ENCODE measurements around the gene GTF2IRD2.
"Not testable (repeated sequence)": the region's sequence is repeated elsewhere in the genome, so short reads cannot be mapped to it uniquely, and the experiment has no call there.

The GTF2IRD2 gene

DNA sequence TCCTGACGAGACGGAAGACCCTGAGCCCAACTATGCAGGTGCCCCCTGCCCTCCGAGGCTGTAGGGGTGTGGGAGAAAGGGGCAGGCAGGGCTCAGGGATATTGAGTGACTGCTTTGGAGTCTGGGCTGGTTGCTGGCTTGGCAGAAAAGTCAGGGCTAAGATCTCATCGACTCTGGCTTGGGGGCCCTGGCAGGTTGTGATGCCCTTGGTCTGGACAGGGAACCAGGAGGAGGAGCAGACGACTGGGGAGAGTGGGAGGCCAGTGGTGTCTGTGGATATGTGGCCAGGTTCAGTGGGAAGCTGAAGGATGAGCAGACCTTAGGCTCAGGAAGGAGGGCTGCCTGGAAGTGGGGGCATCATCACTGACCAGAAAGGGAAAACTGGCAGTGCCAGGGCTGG, 67.8 kb downstream of the GTF2IRD2 start:
- not testable (repeated sequence) for DNase-seq

DNA sequence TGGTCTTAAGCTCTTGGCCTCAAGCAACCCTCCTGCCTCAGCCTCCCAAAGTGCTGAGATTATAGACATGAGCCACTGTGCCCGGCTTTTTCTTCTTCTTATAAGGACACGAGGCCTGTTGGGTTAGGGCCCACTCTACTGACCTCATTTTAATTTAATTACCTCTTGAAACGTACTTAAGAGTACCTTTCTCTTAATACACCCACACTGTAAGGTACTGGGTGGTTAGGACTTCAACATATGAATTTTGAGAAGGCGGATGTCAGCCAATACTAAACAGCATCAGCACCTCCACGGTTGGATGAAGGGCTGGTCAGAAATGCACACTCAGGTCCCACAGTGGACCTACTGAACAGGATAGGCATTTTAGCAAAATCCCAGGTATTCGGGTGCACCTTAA, 69.7 kb downstream of the GTF2IRD2 start:
- not testable (repeated sequence) for DNase-seq

DNA sequence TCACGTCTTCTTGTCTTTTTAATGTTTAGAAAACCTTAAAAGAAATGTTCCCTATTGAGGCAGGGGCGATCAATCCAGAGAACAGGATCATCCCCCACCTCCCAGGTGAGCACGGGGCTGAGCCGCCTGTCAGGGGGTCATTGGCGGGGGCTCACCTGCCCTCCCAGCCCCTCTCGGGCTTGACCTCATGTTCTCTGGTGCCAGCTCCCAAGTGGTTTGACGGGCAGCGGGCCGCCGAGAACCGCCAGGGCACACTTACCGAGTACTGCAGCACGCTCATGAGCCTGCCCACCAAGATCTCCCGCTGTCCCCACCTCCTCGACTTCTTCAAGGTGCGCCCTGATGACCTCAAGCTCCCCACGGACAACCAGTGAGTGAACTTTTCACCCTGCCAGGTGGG, 72.4 kb downstream of the GTF2IRD2 start:
- DNase-seq, result not testable (repeated sequence)

DNA sequence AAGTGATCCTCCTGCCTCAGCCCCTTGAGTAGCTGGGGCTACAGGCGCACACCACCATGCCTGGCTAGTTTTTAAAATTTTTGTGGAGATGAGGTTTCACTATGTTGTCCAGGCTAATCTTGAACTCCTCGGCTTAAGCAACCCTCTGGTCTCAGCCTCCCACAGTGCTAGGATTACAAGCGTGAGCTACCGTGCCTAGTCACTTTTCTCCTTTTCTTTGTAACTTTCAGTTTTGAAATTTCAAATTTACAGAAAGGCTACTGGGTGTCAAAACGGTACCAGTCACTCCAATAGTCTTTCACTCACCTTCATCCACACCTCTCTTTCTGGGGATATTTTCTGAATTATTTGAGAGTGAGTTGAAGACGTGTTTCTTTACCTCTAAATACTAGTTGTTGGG, 76.3 kb downstream of the GTF2IRD2 start:
- not testable (repeated sequence) for DNase-seq

DNA sequence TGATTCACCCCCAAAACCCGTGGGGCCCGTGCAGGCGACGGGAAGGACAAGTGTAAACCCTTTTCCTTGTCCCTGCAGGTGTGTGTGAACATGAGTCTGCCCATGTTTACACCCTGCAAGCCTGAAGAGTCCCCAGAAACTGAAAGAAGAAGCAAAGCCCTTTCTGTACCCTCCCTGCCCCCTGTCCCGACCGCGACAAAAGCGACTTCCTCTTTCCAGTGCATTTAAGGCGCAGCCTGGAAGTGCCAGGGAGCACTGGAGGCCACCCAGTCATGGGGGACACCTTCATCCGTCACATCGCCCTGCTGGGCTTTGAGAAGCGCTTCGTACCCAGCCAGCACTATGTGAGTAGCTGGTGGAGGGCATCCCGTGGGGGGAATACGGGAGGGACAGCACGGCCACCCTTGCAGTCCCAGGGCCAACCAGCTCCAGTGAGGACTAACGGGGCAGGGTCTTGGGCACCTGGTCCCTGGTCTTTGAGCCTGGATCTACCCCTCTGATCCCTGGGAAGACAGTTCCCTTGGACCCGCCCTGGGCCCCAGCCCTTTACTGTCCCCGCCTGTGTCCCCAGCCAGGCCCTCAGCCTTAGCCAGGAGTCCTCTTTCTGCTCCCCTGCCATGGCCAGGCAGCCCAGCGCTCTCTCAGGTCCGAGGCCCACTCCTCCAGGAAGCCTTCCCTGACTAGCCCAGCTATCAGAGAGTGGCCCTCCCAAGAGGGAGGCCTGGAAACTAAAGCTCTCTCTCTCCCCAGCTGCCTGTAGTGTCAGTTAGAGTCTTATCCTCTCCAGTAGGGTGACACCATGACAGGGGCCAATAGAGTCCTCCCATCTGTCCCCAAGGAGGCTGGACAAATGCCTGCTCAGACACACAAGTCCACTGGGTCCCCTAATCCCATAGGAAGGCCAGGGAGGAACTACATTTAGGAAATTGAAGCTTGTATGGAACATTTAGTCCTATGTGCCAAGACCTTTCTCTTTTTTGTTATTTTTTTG, 77.3 kb downstream of the GTF2IRD2 start, which contains the start of gene NCF1:
Gene NCF1, plus strand, starts transcription at position 252 of the 991 bp plus-strand sequence. Its CDS starts 21 bp downstream, at position 273.
- DNase-seq, result not testable (repeated sequence)

DNA sequence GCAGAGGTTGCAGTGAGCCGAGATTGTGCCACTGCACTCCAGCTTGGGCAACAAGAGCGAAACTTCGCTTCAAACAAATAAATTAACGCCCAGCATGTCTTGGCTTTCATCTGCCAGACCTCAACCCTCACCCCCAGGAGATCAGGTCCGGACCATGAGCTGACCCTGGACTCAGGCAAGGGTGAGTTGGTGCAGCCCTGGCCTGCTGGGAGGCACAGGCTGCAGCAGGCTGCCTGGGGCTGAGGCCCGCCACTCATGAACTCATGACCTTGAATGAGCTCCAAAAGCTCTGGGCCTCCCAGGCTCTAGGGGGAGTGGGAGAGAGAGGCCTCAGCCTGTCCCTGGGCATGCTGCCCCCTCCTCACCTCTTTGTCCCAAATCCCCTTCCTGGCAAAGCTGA, 79.3 kb downstream of the GTF2IRD2 start:
- not testable (repeated sequence) for DNase-seq

DNA sequence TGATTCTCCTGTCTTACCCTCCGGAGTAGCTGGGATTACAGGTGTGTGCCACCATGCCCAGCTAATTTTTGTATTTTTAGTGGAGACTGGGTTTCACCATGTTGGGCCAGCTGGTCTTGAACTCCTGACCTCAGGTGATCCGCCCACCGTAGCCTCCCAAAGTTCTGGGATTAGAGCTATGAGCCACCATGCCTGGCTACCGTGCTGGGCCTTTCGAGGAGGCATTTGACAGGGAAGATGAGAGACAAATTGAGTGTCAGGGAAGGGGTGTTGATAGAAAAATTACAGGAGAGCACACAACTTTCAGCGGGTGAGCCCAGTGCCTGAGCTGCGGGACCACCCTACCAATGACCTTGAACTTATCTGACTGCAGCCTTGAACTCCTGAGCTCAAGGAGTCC, 81.3 kb downstream of the GTF2IRD2 start:
- DNase-seq, result not testable (repeated sequence)

DNA sequence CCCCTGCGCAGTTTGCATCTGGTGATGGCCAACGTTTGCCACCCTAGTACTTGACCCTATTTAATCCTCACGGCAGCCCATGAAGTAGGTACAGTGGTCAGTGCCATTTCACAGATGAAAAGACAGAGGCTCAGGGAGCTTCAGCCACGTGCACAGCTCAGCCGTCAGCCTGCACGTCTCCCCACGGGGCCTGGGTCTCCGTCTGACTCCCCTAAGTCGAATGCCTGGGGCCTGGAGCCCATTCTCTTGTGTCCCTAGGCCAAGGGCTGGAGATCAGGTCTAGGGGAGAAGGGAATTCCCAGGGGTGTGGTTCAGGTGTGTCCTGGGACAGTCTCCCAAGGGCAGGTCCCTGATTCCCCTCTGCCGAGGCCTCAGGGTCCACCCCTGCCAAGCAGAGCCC, 84.4 kb downstream of the GTF2IRD2 start:
- not testable (repeated sequence) for DNase-seq

DNA sequence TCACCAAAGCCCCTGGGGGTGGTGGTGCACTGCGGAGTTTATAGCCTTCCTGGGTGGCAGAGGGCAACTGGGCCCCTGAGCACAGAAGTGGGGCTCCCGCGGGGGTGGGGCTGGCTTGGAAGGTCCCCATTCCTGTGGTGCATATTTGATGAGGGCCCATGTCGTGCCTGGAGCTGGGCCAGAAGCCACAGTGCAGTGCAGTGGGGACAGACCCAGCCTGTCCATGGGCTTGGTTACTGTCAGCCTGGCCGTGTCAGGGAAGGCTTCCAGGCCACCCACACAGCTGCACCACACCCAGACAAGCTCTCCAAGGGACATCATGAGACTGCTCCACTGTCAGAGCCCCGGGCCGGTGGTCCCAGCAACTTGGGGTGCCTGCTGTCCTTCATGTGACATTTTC, 84.9 kb downstream of the GTF2IRD2 start:
- DNase-seq, result not testable (repeated sequence)

DNA sequence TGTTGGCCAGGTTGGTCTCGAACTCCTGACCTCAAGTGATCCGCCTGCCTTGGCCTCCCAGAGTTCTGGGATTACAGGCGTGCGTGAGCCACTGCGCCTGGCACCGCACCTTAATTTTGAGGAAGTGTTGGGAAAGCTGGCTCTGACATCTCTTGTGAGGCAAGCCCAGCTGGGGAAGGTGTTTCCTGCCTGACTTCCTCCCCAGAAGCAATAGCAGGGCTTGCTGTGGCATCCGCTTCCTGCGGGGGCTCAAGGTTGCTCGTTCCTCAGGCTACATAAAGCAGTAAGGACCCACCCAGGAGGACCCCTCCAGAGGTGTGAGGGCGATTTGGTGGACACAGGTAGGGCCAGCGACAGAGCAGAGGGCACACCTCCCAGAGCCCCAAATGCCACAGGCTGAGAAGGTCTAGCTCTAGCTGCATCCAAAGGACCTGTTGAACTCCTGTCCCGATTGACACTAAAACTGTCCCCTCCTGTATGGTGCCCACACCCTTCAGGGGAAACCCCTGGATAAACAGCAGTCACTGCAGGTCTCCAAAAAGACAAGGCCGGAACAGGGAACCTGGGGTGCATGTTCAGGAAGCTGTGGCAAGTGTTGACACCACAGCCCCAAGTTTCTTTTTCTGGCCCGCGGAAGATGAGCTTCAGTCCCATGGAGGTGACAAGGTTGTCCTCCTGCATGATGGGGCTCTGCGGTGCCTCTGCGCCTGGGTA, 86.0 kb downstream of the GTF2IRD2 start:
- DNase-seq, result not testable (repeated sequence)

DNA sequence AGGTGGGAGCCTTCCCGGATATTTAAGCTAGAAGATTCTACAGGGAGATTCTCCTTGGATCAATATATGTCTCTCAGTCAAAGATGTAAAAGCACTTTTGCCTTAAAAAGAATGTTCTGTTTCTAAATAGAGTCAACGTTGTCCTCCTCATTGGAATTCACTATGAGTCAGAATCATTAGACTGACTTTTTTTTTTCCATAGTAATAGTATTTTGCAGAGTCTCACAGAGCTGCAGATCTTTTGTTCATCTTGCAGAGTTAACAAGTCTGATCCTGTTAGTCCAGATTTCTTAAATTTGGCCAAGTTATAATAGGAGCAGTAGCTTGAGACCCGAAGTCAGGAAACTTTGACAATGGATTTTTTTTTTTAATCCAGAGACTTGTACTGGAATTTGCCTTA, 92.4 kb downstream of the GTF2IRD2 start:
- not testable (repeated sequence) for DNase-seq

DNA sequence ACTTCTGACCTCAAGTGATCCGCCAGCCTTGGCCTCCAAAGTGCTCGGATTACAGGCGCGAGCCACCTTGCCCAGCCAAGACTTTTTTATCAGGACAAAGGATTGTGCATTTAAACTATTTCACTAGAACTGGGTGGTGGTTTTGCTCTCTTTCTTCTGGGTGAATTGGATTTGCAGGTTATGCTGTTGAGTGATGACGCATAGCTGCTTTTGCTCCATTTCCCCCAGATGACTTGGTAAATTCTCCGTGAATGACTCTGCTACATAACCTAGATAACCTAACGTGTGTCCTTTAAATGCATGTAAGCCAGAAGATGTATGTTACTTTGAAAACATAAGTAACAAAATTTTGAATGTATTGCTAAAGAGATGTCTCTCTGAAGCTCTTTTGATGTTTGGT, 93.1 kb downstream of the GTF2IRD2 start:
- DNase-seq, result not testable (repeated sequence)

DNA sequence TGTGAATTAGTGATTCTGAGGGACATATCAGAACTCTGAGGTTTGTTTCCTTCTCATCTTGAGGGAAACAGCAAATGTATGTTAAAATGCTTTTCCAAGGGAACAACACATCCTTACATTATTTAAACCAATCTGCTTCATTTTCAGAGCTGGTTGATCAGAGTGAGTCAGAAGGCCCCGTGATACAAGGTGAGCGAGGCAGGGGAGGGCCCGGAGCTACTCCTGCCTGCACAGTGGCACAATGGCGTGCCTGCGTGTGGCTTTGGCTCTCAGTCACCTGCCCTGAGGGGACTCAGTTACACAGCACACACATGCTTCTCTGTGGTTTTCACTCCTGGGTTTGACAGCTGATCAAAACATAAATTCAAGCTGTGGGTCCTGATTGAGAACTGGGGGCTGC, 94.7 kb downstream of the GTF2IRD2 start:
- not testable (repeated sequence) for DNase-seq

DNA sequence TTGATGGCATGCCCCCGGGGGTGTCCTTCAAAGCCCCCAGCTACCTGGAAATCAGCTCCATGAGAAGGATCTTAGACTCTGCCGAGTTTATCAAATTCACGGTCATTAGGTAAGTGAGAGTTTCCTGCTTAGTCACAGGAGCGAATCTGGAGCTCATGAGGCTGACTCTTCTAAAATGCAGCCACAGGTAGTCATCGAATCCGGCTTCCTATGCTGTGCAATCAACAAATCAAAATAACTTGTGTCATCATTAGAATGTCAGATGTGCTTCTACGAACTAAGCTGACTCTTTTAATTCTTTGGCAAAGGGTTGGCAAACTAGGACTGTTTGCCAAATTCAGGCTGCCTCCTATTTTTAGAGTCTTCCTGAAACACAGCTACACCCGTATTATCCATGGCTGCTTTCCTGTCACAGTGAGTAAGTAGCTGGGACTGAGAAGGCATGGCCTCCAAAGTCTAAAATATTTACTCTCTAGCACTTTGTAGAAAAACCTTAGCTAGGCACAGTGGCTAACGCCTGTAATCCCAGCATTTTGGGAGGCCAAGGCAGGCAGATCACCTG, 97.4 kb downstream of the GTF2IRD2 start:
- DNase-seq, result not testable (repeated sequence)
